Stomach (tissue), 4 donors: Measurements from ENCODE around the gene DNAJC30.

Experiments
- CTCF ChIP-seq, 7 experiments: fragments of 450-650 bp in 4 of 7; fragments of 200-600 bp in 3 of 7; sonication (generic) in 3 of 7; IDR thresholded peaks; one replicate each; pipeline ENCODE4 v1.5.1; 2016 to 2019; ENCODE audit warnings: antibody characterized with exemption in 7 of 7, control low read depth in 2 of 7, mild to moderate bottlenecking in 1 of 7
- POLR2AphosphoS5 ChIP-seq, 3 donors: sonication (generic); formaldehyde crosslinking; IDR thresholded peaks; one replicate each; pipeline ENCODE4 v1.6.1; 2016; ENCODE audit warnings: antibody characterized with exemption in 3 of 3

- TF ChIP-seq CTCF (IDR thresholded peaks at IDR 0.05): no peak
- TF ChIP-seq POLR2AphosphoS5 (IDR thresholded peaks at IDR 0.05): no peak
Measured at GRCh38 chr7:73635428-73636200, 47.6 kb downstream of the DNAJC30 start.
